Measurements from ENCODE around the gene SLC2A11. TPM values are rescaled to one million over a fixed set of nuclear protein-coding genes. Genes with fewer than 3 reads are reported as not detected.

SLC2A11 gene, protein sequence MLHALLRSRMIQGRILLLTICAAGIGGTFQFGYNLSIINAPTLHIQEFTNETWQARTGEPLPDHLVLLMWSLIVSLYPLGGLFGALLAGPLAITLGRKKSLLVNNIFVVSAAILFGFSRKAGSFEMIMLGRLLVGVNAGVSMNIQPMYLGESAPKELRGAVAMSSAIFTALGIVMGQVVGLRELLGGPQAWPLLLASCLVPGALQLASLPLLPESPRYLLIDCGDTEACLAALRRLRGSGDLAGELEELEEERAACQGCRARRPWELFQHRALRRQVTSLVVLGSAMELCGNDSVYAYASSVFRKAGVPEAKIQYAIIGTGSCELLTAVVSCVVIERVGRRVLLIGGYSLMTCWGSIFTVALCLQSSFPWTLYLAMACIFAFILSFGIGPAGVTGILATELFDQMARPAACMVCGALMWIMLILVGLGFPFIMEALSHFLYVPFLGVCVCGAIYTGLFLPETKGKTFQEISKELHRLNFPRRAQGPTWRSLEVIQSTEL
- 11.1 and 11.3 TPM in 2 replicates for total RNA-seq

DNA sequence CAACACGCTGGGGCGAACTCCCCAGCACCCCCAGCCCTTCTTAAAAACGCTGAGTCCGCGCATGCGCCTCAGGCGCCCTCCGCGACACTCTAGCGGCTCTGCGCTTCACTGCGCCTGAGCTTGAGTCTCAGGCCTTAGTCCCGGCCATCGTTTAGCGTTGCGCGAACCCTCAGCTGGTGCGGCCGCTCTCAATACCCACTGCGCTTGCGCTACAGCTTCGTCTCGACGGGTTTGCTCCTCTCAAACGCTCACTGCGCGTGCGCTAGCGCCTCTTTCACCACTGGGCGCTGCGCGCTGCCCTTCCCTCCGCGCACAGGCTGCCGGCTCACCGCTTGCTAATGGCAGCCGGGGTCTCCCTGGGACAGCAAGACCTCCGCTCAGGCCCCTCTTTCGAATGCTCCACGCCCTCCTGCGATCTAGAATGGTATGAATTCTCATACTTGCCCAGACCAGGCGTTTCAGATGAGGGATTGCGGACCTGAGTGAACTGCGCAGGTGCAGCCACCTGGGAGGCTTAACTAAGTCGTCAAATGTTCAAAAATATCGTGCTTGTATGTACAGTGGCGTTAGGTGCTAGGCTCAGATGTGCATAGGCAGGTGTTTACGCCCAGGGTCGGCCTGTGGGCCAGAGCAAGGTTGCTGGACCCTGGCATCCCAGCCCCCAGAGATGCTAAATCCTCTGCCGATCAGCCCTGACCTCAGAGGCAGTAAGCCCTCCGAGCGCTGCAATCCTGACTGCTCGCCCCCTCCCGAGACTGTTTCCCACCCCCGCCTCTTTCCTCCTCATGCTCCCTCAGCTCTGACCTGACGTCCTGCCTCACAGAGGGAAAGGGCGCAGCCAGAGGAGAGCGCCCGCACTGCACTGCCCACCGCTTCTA is at the start of gene SLC2A11:
Gene SLC2A11, plus strand, starts transcription at position 270 of the 878 bp plus-strand sequence. Its CDS starts 125 bp downstream, at position 395.

DNA sequence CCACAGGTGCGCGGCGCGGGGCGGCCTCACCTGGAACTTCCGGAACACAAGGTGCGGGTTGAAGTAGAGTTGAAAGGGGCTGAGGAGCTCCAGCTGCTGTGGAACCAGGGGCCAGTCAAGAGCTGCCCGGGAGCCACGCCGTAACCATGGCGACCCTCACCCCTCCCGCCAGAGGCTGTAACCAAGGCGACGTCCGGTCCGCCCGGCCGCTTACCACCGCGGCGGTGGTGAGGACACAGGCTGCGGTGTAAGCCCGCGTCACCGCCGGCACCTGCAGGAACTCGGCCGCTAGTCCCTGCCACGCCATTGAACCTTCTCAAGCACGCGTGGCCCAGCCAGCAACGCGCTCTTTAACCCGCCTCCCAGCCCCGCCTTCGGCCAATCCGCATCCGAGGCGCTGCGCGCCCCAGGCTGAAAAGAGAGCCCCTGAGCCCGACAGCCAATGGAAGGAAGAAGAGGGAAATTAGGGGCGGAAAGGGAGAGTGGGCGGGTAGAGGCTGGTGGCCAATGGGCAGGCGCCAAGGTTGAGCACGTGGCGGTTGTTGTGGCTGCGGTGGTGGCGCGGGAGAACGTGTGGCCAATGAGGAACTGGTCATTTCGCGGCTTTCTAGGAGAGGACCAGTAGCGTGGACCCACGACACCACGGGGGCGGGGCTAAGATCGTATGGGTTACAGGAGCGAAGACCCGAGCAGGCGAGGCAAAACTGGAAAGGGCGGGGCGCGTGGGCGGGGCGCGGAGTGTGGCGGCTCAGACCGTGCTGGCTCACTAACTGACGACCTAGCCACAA is 18.8 kb upstream of the SLC2A11 start, which contains the start of gene DERL3:
Gene DERL3, minus strand, starts transcription at position 326 of the 788 bp plus-strand sequence. Its CDS starts 19 bp downstream, at position 307.

DNA sequence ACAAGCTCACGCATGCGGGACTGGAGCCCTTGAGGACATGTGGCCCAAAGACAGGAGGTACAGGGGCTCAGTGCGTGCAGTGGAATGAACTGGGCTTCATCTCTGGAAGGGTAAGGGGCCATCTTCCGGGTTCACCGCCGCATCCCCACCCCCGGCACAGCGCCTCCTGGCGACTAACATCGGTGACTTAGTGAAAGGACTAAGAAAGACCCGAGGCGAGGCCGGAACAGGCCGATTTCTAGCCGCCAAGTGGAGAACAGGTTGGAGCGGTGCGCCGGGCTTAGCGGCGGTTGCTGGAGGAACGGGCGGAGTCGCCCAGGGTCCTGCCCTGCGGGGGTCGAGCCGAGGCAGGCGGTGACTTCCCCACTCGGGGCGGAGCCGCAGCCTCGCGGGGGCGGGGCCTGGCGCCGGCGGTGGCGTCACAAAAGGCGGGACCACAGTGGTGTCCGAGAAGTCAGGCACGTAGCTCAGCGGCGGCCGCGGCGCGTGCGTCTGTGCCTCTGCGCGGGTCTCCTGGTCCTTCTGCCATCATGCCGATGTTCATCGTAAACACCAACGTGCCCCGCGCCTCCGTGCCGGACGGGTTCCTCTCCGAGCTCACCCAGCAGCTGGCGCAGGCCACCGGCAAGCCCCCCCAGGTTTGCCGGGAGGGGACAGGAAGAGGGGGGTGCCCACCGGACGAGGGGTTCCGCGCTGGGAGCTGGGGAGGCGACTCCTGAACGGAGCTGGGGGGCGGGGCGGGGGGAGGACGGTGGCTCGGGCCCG is 36.5 kb downstream of the SLC2A11 start, which contains the start of gene MIF:
Gene MIF, plus strand, starts transcription at position 439 of the 765 bp plus-strand sequence. Its CDS starts 92 bp downstream, at position 531.

Other genes starting within 250 kb of the SLC2A11 start
- gene DRICH1, start 225.6 kb upstream of the SLC2A11 start, total RNA-seq = 0.31 TPM in 1 of 2 replicates, not detected in the other
- gene RGL4, start 166.9 kb upstream of the SLC2A11 start, total RNA-seq = not detected in 2 replicates
- gene ZNF70, start 106.8 kb upstream of the SLC2A11 start, total RNA-seq = 3.3 and 4.5 TPM in 2 replicates
- not detected in 2 replicates for gene VPREB3, start 103.5 kb upstream of the SLC2A11 start, total RNA-seq
- 2.1 and 3.5 TPM in 2 replicates for gene C22orf15, start 94.9 kb upstream of the SLC2A11 start, total RNA-seq
- gene CHCHD10, start 89.9 kb upstream of the SLC2A11 start, total RNA-seq = 3.2 and 5.5 TPM in 2 replicates
- 4.6 and 5.2 TPM in 2 replicates for gene MMP11, start 85.0 kb upstream of the SLC2A11 start, total RNA-seq
- 16.2 and 17.1 TPM in 2 replicates for gene SMARCB1, start 70.9 kb upstream of the SLC2A11 start, total RNA-seq
- gene DERL3, start 18.9 kb upstream of the SLC2A11 start, total RNA-seq = 0.19 and 0.53 TPM in 2 replicates
- gene MIF, start 36.5 kb downstream of the SLC2A11 start, total RNA-seq = 161 and 200 TPM in 2 replicates
- 0.79 and 1.2 TPM in 2 replicates for gene GSTT2B, start 103.3 kb downstream of the SLC2A11 start, total RNA-seq
- 0.62 and 0.92 TPM in 2 replicates for gene DDTL, start 109.0 kb downstream of the SLC2A11 start, total RNA-seq
- gene DDT, start 116.6 kb downstream of the SLC2A11 start, total RNA-seq = 82.2 and 91.0 TPM in 2 replicates
- not detected in 2 replicates for gene GSTT2, start 122.3 kb downstream of the SLC2A11 start, total RNA-seq
- not detected in 2 replicates for gene GSTT4, start 147.6 kb downstream of the SLC2A11 start, total RNA-seq
- 40.4 and 41.8 TPM in 2 replicates for gene CABIN1, start 153.4 kb downstream of the SLC2A11 start, total RNA-seq

All from aortic smooth muscle cell (primary cell).